CD4-positive, alpha-beta T cell treated with Interleukin-15 for 4 hours (primary cell): ENCODE data around the gene NR3C1.
A peak's percentile ranks its signal among the peaks of the same experiment; 100 is the strongest.

Experiments used
- DNase-seq: peaks from one replicate; pipeline ENCODE4 v3.0.0-alpha.2; 2020; ENCODE audit warnings: low spot score

The NR3C1 gene

GRCh38 chr5:143398053-143398355, 5.5 kb downstream of the NR3C1 start:
- DNase-seq, result no peak

- no peak for DNase-seq
Measured at GRCh38 chr5:143397302-143398052, 6.0 kb downstream of the NR3C1 start.

- no peak for DNase-seq
Measured at GRCh38 chr5:143396353-143396940, 7.0 kb downstream of the NR3C1 start.

GRCh38 chr5:143395638-143396352, 7.7 kb downstream of the NR3C1 start:
- DNase-seq, result no peak

GRCh38 chr5:143393524-143393923, 10.0 kb downstream of the NR3C1 start:
- no peak for DNase-seq

- no peak for DNase-seq
Measured at GRCh38 chr5:143390941-143391340, 12.5 kb downstream of the NR3C1 start.

- no peak for DNase-seq
Measured at GRCh38 chr5:143390258-143390657, 13.2 kb downstream of the NR3C1 start.

GRCh38 chr5:143386725-143387124, 16.8 kb downstream of the NR3C1 start:
- DNase-seq, result peak; percentile 22

- DNase-seq, result no peak
Measured at GRCh38 chr5:143384865-143385657, 18.4 kb downstream of the NR3C1 start.

GRCh38 chr5:143383988-143384387, 19.5 kb downstream of the NR3C1 start:
- DNase-seq, result no peak

GRCh38 chr5:143379606-143380005, 23.9 kb downstream of the NR3C1 start:
- DNase-seq, result no peak

GRCh38 chr5:143376911-143377813, 26.3 kb downstream of the NR3C1 start:
- DNase-seq, result no peak

- DNase-seq, result no peak
Measured at GRCh38 chr5:143376195-143376779, 27.2 kb downstream of the NR3C1 start.

GRCh38 chr5:143374496-143375217, 28.8 kb downstream of the NR3C1 start:
- DNase-seq, result no peak

- DNase-seq, result no peak
Measured at GRCh38 chr5:143373076-143373475, 30.4 kb downstream of the NR3C1 start.

- DNase-seq, result no peak
Measured at GRCh38 chr5:143372187-143372829, 31.2 kb downstream of the NR3C1 start.

- DNase-seq, result no peak
Measured at GRCh38 chr5:143370440-143370839, 33.0 kb downstream of the NR3C1 start.

GRCh38 chr5:143364061-143364460, 39.4 kb downstream of the NR3C1 start:
- DNase-seq, result no peak

GRCh38 chr5:143362664-143363227, 40.7 kb downstream of the NR3C1 start:
- DNase-seq, result no peak

GRCh38 chr5:143361438-143361837, 42.0 kb downstream of the NR3C1 start:
- DNase-seq, result no peak
